IMR-90 (cell line): Measurements from ENCODE around the gene GGTA1. TPM values are rescaled to one million over a fixed set of nuclear protein-coding genes. Genes with fewer than 3 reads are reported as not detected.

Source experiments
- ATAC-seq: fragments of 200-7000 bp; cut with Tn5 transposase; 2 replicates; pipeline ENCODE4 v1.9.1; 2020; ENCODE audit warnings: low read depth, mild to moderate bottlenecking, moderate library complexity
- BruUV-seq: library from RNA; stranded (reverse); fragments of 400-500 nt; replicated peaks from 2 replicates; lab custom pipeline; 2021; lab: Mats Ljungman, UMichigan
- CTCF ChIA-PET: fragments of 300-600 bp; formaldehyde crosslinking; extraction: SDS; loops from one replicate; lab custom pipeline; 2021; ENCODE audit warnings: antibody characterized with exemption; lab: Yijun Ruan, JAX
- POLR2A ChIA-PET: fragments of 300-600 bp; sonication (Branson Sonifier 250); formaldehyde crosslinking; loops from one replicate; lab custom pipeline; 2022; ENCODE audit warnings: antibody characterized with exemption; ENCODE audit not compliant: unreplicated experiment; lab: Charles Lee
- DNase-seq: peaks from one replicate; pipeline ENCODE4 v3.0.0; 2013
- H2AFZ ChIP-seq: replicated peaks from 2 replicates; pipeline ENCODE3; 2013; ENCODE audit warnings: low read length, mild to moderate bottlenecking; ENCODE audit not compliant: poor library complexity
- H2AK5ac ChIP-seq: 2 replicates; pipeline ENCODE4 v1.6.1; 2013; ENCODE audit warnings: low read depth, low read length, inconsistent platforms
- H2AK9ac ChIP-seq: replicated peaks from 2 replicates; pipeline ENCODE3; 2013; ENCODE audit warnings: mild to moderate bottlenecking, low read depth, low read length, moderate library complexity; ENCODE audit not compliant: poor library complexity
- H2BK120ac ChIP-seq: 2 replicates; pipeline ENCODE4 v1.6.1; 2013; ENCODE audit warnings: low read depth, low read length, inconsistent platforms
- H2BK15ac ChIP-seq: 3 replicates; pipeline ENCODE4 v1.6.1; 2013; ENCODE audit warnings: low read depth, low read length, inconsistent platforms
- H2BK20ac ChIP-seq: 2 replicates; pipeline ENCODE4 v1.6.1; 2013; ENCODE audit warnings: low read depth, mild to moderate bottlenecking, inconsistent platforms, low read length, moderate library complexity
- H2BK5ac ChIP-seq: 2 replicates; pipeline ENCODE4 v1.6.1; 2013; ENCODE audit warnings: mild to moderate bottlenecking, low read depth, low read length, inconsistent platforms; ENCODE audit not compliant: poor library complexity, severe bottlenecking
- H3K14ac ChIP-seq: replicated peaks from 2 replicates; pipeline ENCODE4 v1.6.1; 2013; ENCODE audit warnings: low read depth, low read length, inconsistent platforms
- H3K18ac ChIP-seq: 2 replicates; pipeline ENCODE4 v1.6.1; 2013; ENCODE audit warnings: low read depth, low read length, control low read depth
- H3K23ac ChIP-seq: 2 replicates; pipeline ENCODE4 v1.6.1; 2013; ENCODE audit warnings: low read depth, low read length, inconsistent platforms
- H3K27ac ChIP-seq: 2 replicates; pipeline ENCODE4 v1.5.1; 2013; ENCODE audit warnings: mild to moderate bottlenecking, control low read depth, low read length; ENCODE audit not compliant: insufficient read depth
- H3K27me3 ChIP-seq: 2 replicates; pipeline ENCODE4 v1.6.1; 2013; ENCODE audit warnings: low read length; ENCODE audit not compliant: control insufficient read depth, insufficient read depth
- H3K36me3 ChIP-seq: 2 replicates; pipeline ENCODE4 v1.6.1; 2013; ENCODE audit warnings: low read length, mixed read lengths; ENCODE audit not compliant: control insufficient read depth, insufficient read depth
- H3K4ac ChIP-seq: 2 replicates; pipeline ENCODE4 v1.6.1; 2013; ENCODE audit warnings: low read depth, low read length, inconsistent platforms
- H3K4me1 ChIP-seq: 2 replicates; pipeline ENCODE4 v1.6.1; 2013; ENCODE audit warnings: low read length, mixed read lengths; ENCODE audit not compliant: control insufficient read depth, insufficient read depth
- H3K4me2 ChIP-seq: 2 replicates; pipeline ENCODE4 v1.6.1; 2013; ENCODE audit warnings: low read depth, mild to moderate bottlenecking, control low read depth, low read length, moderate library complexity
- H3K4me3 ChIP-seq: 2 replicates; pipeline ENCODE4 v1.5.1; 2013; ENCODE audit warnings: low read depth, mild to moderate bottlenecking, control low read depth, low read length, moderate library complexity; ENCODE audit not compliant: insufficient read depth
- H3K56ac ChIP-seq: 2 replicates; pipeline ENCODE4 v1.6.1; 2013; ENCODE audit warnings: low read length, inconsistent platforms; ENCODE audit not compliant: insufficient read depth; ENCODE audit errors: extremely low read depth
- H3K79me1 ChIP-seq, 2 experiments: 2 replicates each; pipeline ENCODE4 v1.6.1; 2013; ENCODE audit warnings: low read length in 2 of 2, inconsistent platforms in 1 of 2, low read depth in 1 of 2
- H3K9ac ChIP-seq: 2 replicates; pipeline ENCODE4 v1.6.1; 2013; ENCODE audit warnings: low read depth, low read length, control low read depth
- H3K9me1 ChIP-seq: 2 replicates; pipeline ENCODE4 v1.6.1; 2013; ENCODE audit warnings: low read length, inconsistent platforms; ENCODE audit not compliant: insufficient read depth
- H3K9me3 ChIP-seq: 2 replicates; pipeline ENCODE4 v1.6.1; 2013; ENCODE audit warnings: low read length; ENCODE audit not compliant: control insufficient read depth, insufficient read depth
- H4K20me1 ChIP-seq: 2 replicates; pipeline ENCODE4 v1.6.1; 2013; ENCODE audit warnings: low read length, inconsistent platforms; ENCODE audit not compliant: insufficient read depth
- H4K5ac ChIP-seq: 2 replicates; pipeline ENCODE4 v1.6.1; 2013; ENCODE audit warnings: mild to moderate bottlenecking, low read depth, low read length, control low read depth
- H4K8ac ChIP-seq, 2 experiments: 2 replicates each; pipeline ENCODE4 v1.6.1; 2013; ENCODE audit warnings: low read depth in 2 of 2, low read length in 2 of 2, control low read depth in 1 of 2, inconsistent platforms in 1 of 2
- H4K91ac ChIP-seq: 2 replicates; pipeline ENCODE4 v1.6.1; 2013; ENCODE audit warnings: low read depth, low read length, inconsistent platforms; ENCODE audit not compliant: insufficient read depth
- BHLHE40 ChIP-seq: fragments of 150-350 bp; IDR thresholded peaks from 2 replicates; pipeline ENCODE4 v1.6.1; 2016; ENCODE audit warnings: mild to moderate bottlenecking, low read depth, low read length
- CEBPB ChIP-seq: IDR thresholded peaks from 2 replicates; pipeline ENCODE4 v1.6.1; 2012; ENCODE audit warnings: low read depth, low read length, improper control_type of control experiment
- CHD1 ChIP-seq: IDR thresholded peaks from 2 replicates; pipeline ENCODE4 v1.6.1; 2012; ENCODE audit warnings: low read depth, low read length, improper control_type of control experiment
- FOS ChIP-seq: fragments of 150-350 bp; IDR thresholded peaks from 2 replicates; pipeline ENCODE4 v1.6.1; 2016; ENCODE audit warnings: low read depth, low read length
- MAFK ChIP-seq: IDR thresholded peaks from 2 replicates; pipeline ENCODE4 v1.6.1; 2012; ENCODE audit warnings: low read depth, low read length, improper control_type of control experiment
- MAZ ChIP-seq: IDR thresholded peaks from 2 replicates; pipeline ENCODE4 v1.6.1; 2012; ENCODE audit warnings: low read depth, mild to moderate bottlenecking, low read length, improper control_type of control experiment, moderate library complexity, borderline replicate concordance
- MXI1 ChIP-seq: IDR thresholded peaks from 2 replicates; pipeline ENCODE4 v1.6.1; 2012; ENCODE audit warnings: low read depth, mild to moderate bottlenecking, low read length, moderate library complexity, borderline replicate concordance
- POLR2A ChIP-seq: IDR thresholded peaks from 2 replicates; pipeline ENCODE4 v1.6.1; 2012; ENCODE audit warnings: mild to moderate bottlenecking, low read depth, low read length
- RAD21 ChIP-seq: IDR thresholded peaks from 2 replicates; pipeline ENCODE4 v1.6.1; 2012; ENCODE audit warnings: low read length, improper control_type of control experiment
- RFX5 ChIP-seq: IDR thresholded peaks from 2 replicates; pipeline ENCODE4 v1.8.0; 2012; ENCODE audit warnings: low read depth, mild to moderate bottlenecking, low read length, moderate library complexity
- SMC3 ChIP-seq: fragments of 150-350 bp; IDR thresholded peaks from 2 replicates; pipeline ENCODE4 v1.6.1; 2016; ENCODE audit warnings: low read depth, mild to moderate bottlenecking, antibody characterized with exemption, low read length, moderate library complexity
- USF2 ChIP-seq: fragments of 150-350 bp; IDR thresholded peaks from 2 replicates; pipeline ENCODE4 v1.6.1; 2017; ENCODE audit warnings: mild to moderate bottlenecking, antibody characterized with exemption, low read length, low read depth
- WGBS, 2 experiments: methylation state at CpG; one replicate each; pipeline versions ENCODE4 v1.1.5 to v1.1.7; 2013; ENCODE audit warnings: missing lambda C conversion rate in 2 of 2; ENCODE audit not compliant: insufficient read length in 1 of 2; ENCODE audit errors: extremely low coverage in 2 of 2; 5-methylcytosine and 5-hydroxymethylcytosine counted together
- dilution Hi-C: fragments of 300-500 bp; cut with HindIII; formaldehyde crosslinking; loops from one replicate; pipeline ENCODE4 v1.14.3; 2018; ENCODE audit warnings: low sequenced_read_pairs; ENCODE audit not compliant: unreplicated experiment
- in situ Hi-C: fragments of 300-500 bp; cut with MboI; formaldehyde crosslinking; loops from 3 replicates; pipeline ENCODE4 v1.14.3; 2019; ENCODE audit warnings: low sequenced_read_pairs, inconsistent platforms, mixed read lengths
- intact Hi-C: fragments of 100-400 bp; cut with micrococcal nuclease; formaldehyde crosslinking; loops from 2 replicates; pipeline ENCODE4 v1.10.0; 2022
- polyA plus RNA-seq, 3 experiments: library from polyadenylated mRNA; depleted of rRNA; stranded (reverse); fragments of >200 nt; gene quantifications; 2 replicates each; pipeline ENCODE4 v1.2.3, GENCODE V29; 2012; ENCODE audit warnings: low replicate concordance in 1 of 3
- total RNA-seq: library from RNA; depleted of rRNA; stranded (reverse); fragments of >200 nt; gene quantifications from 2 replicates; pipeline ENCODE4 v1.2.3, GENCODE V29; 2012
- TF ChIP-seq, protein P1 (sequence below): conservative IDR thresholded peaks from 2 replicates; pipeline ENCODE4 v1.5.1; 2012; ENCODE audit warnings: mild to moderate bottlenecking, low read depth, low read length, improper control_type of control experiment
- TF ChIP-seq, protein P2 (sequence below): fragments of 150-350 bp; IDR thresholded peaks from 2 replicates; pipeline ENCODE4 v1.6.1; 2016; ENCODE audit warnings: low read depth, mild to moderate bottlenecking, low read length, moderate library complexity, borderline replicate concordance

The GGTA1 gene
- total and polyA plus RNA-seq, 2 of the 4 experiments (the other 2 are of a cell fraction) = not detected

- Histone ChIP-seq H2BK15ac (no peak overlapping the region), H3K27me3 (peaks cover 60% of the 10 kb centered on the region), H3K4me1 (peaks cover 2% of the 10 kb centered on the region; the same call in 1 of the 2 replicates), H4K5ac (no peak overlapping the region), H3K56ac (no peak overlapping the region), H4K20me1 (no peaks in the 10 kb centered on the region; the same call in 1 of the 2 replicates), H4K91ac (no peak overlapping the region), H2AK9ac (no peak overlapping the region), H3K9me3 (no peaks in the 10 kb centered on the region), H3K27ac (no peak overlapping the region), H3K4me3 (no peak overlapping the region), H2AFZ (no peak overlapping the region), H3K36me3 (no peaks in the 10 kb centered on the region), H3K9me1 (no peaks in the 10 kb centered on the region), H2AK5ac (no peak overlapping the region), H2BK120ac (no peak overlapping the region), H3K4me2 (no peak overlapping the region), H4K8ac (no peak overlapping the region), H3K23ac (no peak overlapping the region), H3K9ac (no peak overlapping the region), H2BK5ac (no peak overlapping the region), H3K79me1 (no peaks in the 10 kb centered on the region), H3K14ac (no peak overlapping the region), H3K18ac (no peak overlapping the region), H3K4ac (no peak overlapping the region), H2BK20ac (no peak overlapping the region)
- BruUV-seq = no TSS peak
- ATAC-seq = no peak
- ChIA-PET POLR2A (no interaction called here), CTCF (no interaction called here)
- intact Hi-C loops = no loop called here
- TF ChIP-seq MAFK = no peak
- no peak for TF ChIP-seq RFX5
- no peak for TF ChIP-seq MAZ
- no peak for TF ChIP-seq CHD1
- TF ChIP-seq SMC3 = no peak
- TF ChIP-seq BHLHE40 = no peak
- no peak for TF ChIP-seq FOS
- no peak for TF ChIP-seq POLR2A
- TF ChIP-seq, protein P1, sequence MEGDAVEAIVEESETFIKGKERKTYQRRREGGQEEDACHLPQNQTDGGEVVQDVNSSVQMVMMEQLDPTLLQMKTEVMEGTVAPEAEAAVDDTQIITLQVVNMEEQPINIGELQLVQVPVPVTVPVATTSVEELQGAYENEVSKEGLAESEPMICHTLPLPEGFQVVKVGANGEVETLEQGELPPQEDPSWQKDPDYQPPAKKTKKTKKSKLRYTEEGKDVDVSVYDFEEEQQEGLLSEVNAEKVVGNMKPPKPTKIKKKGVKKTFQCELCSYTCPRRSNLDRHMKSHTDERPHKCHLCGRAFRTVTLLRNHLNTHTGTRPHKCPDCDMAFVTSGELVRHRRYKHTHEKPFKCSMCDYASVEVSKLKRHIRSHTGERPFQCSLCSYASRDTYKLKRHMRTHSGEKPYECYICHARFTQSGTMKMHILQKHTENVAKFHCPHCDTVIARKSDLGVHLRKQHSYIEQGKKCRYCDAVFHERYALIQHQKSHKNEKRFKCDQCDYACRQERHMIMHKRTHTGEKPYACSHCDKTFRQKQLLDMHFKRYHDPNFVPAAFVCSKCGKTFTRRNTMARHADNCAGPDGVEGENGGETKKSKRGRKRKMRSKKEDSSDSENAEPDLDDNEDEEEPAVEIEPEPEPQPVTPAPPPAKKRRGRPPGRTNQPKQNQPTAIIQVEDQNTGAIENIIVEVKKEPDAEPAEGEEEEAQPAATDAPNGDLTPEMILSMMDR = no peak
- no peak for TF ChIP-seq USF2
- TF ChIP-seq RAD21 = no peak
- TF ChIP-seq, protein P2, sequence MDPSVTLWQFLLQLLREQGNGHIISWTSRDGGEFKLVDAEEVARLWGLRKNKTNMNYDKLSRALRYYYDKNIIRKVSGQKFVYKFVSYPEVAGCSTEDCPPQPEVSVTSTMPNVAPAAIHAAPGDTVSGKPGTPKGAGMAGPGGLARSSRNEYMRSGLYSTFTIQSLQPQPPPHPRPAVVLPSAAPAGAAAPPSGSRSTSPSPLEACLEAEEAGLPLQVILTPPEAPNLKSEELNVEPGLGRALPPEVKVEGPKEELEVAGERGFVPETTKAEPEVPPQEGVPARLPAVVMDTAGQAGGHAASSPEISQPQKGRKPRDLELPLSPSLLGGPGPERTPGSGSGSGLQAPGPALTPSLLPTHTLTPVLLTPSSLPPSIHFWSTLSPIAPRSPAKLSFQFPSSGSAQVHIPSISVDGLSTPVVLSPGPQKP = no peak
- TF ChIP-seq MXI1 = no peak
- TF ChIP-seq CEBPB = no peak
- in situ Hi-C loops = loop anchor here (10.0 kb wide), 1 partner anchor 61 kb away; no protein-coding TSS in a partner anchor
- DNase-seq = no peak
- WGBS, 2 experiments = 75% methylated on average over 1 of the region's 3 CpGs; no CpG with 5 or more reads in 1 of the 2 experiments
- dilution Hi-C loops = no loop called here
Measured at GRCh38 chr9:121445986-121446385, 53.7 kb downstream of the GGTA1 start.
